ENCODE results near the gene CYB5B. TPM values are rescaled to one million over a fixed set of nuclear protein-coding genes. Genes with fewer than 3 reads are reported as not detected.
A peak's percentile ranks its signal among the peaks of the same experiment; 100 is the strongest.

CYB5B gene
- total RNA-seq, 4 donors from 2014 or later, result 30.3 to 60.5 (median 42.4) TPM

GRCh38 chr16:69494991-69495392 lies 70.6 kb downstream of the CYB5B start:
- intact Hi-C loops (cut with DNase I; ENCODE audit: low total_unique reads) (no loop called here), in situ Hi-C loops (cut with MboI; ENCODE audit: low pct_ligation_motif_present in 1 of 4, low pct_unique_long_range_greater_than_20kb in 1 of 4, low sequenced_read_pairs in 3 of 4) (no loop called here)
- H3K4me3 ChIP-seq, result no peak overlapping the region
- peak; percentile 31 for DNase-seq
- no peaks in the 10 kb centered on the region for H3K4me1 ChIP-seq
- H3K27ac ChIP-seq, result no peak overlapping the region
- no peak for TF ChIP-seq EP300 (IDR thresholded peaks at IDR 0.05; ENCODE audit: low read depth)
- peak in 1 of 5 experiments; percentile 13 for TF ChIP-seq CTCF (IDR thresholded peaks at IDR 0.05)
- no peak for TF ChIP-seq POLR2AphosphoS5 (IDR thresholded peaks at IDR 0.05)
- 79% methylated on average over 4 of the region's 4 CpGs; no CpG with 5 or more reads in 1 of the 2 donors for WGBS, 2 donors (ENCODE audit: low coverage in 1 of 2)
- no peaks in the 10 kb centered on the region for H3K9me3 ChIP-seq
- H3K27me3 ChIP-seq, result no peaks in the 10 kb centered on the region
- H3K36me3 ChIP-seq, result no peaks in the 10 kb centered on the region

- no peak for DNase-seq
- TF ChIP-seq CTCF (IDR thresholded peaks at IDR 0.05) (no peak), EP300 (IDR thresholded peaks at IDR 0.05; ENCODE audit: low read depth) (no peak), POLR2A (IDR thresholded peaks at IDR 0.05) (no peak), POLR2AphosphoS5 (IDR thresholded peaks at IDR 0.05) (no peak)
- no peak overlapping the region for H3K4me3 ChIP-seq
- H3K27ac ChIP-seq, result no peak overlapping the region
- no peaks in the 10 kb centered on the region for H3K9me3 ChIP-seq
- no peaks in the 10 kb centered on the region for H3K4me1 ChIP-seq
- WGBS, 2 donors (ENCODE audit: low coverage in 1 of 2), result 82% methylated on average over 9 of the region's 9 CpGs; no CpG with 5 or more reads in 1 of the 2 donors
- no peaks in the 10 kb centered on the region for H3K36me3 ChIP-seq
- in situ Hi-C loops (cut with MboI; ENCODE audit: low pct_ligation_motif_present in 1 of 4, low pct_unique_long_range_greater_than_20kb in 1 of 4, low sequenced_read_pairs in 3 of 4) (no loop called here), intact Hi-C loops (cut with DNase I; ENCODE audit: low total_unique reads) (no loop called here)
- H3K27me3 ChIP-seq, result no peaks in the 10 kb centered on the region
Observed at GRCh38 chr16:69495821-69496220, 71.4 kb downstream of the CYB5B start.

- Histone ChIP-seq H3K9me3 (no peaks in the 10 kb centered on the region), H3K4me1 (no peaks in the 10 kb centered on the region), H3K36me3 (no peaks in the 10 kb centered on the region), H3K4me3 (no peak overlapping the region), H3K27ac (no peak overlapping the region), H3K27me3 (no peaks in the 10 kb centered on the region)
- no peak for TF ChIP-seq CTCF (IDR thresholded peaks at IDR 0.05)
- intact Hi-C loops (cut with DNase I; ENCODE audit: low total_unique reads) (no loop called here), in situ Hi-C loops (cut with MboI; ENCODE audit: low pct_ligation_motif_present in 1 of 4, low pct_unique_long_range_greater_than_20kb in 1 of 4, low sequenced_read_pairs in 3 of 4) (no loop called here)
- WGBS, 2 donors (ENCODE audit: low coverage in 1 of 2), result 81 to 82% methylated on average over 2 to 4 of the region's 4 CpGs
- no peak for DNase-seq
Observed at GRCh38 chr16:69496376-69496775, 72.0 kb downstream of the CYB5B start.

GRCh38 chr16:69496896-69497295 lies 72.5 kb downstream of the CYB5B start:
- H3K4me3 ChIP-seq, result no peak overlapping the region
- 76 to 100% methylated on average over 2 to 5 of the region's 5 CpGs for WGBS, 2 donors (ENCODE audit: low coverage in 1 of 2)
- no peaks in the 10 kb centered on the region for H3K27me3 ChIP-seq
- H3K27ac ChIP-seq, result no peak overlapping the region
- DNase-seq, result no peak
- intact Hi-C loops (cut with DNase I; ENCODE audit: low total_unique reads), result no loop called here
- H3K36me3 ChIP-seq, result no peaks in the 10 kb centered on the region
- H3K4me1 ChIP-seq, result no peaks in the 10 kb centered on the region
- in situ Hi-C loops (cut with MboI; ENCODE audit: low pct_ligation_motif_present in 1 of 4, low pct_unique_long_range_greater_than_20kb in 1 of 4, low sequenced_read_pairs in 3 of 4), result no loop called here
- H3K9me3 ChIP-seq, result no peaks in the 10 kb centered on the region
- TF ChIP-seq EP300 (IDR thresholded peaks at IDR 0.05; ENCODE audit: low read depth) (no peak), POLR2A (IDR thresholded peaks at IDR 0.05) (no peak), CTCF (IDR thresholded peaks at IDR 0.05) (no peak), POLR2AphosphoS5 (IDR thresholded peaks at IDR 0.05) (no peak)
